ENCODE results near the gene IFIT2. TPM values are rescaled to one million over a fixed set of nuclear protein-coding genes. Genes with fewer than 3 reads are reported as not detected.

The IFIT2 gene
- total RNA-seq, 2 experiments from 2014 or later, result 0.57 to 0.72 TPM

GRCh38 chr10:89341649-89342048, 39.8 kb downstream of the IFIT2 start:
- CTCF ChIA-PET (ENCODE audit: unreplicated experiment), result no interaction called here
- POLR2A ChIA-PET, result no interaction called here
- TF ChIP-seq EZH2phosphoT487 (IDR thresholded peaks at IDR 0.05; ENCODE audit: borderline replicate concordance, low read depth, low read length), result no peak
- TF ChIP-seq, protein P1, sequence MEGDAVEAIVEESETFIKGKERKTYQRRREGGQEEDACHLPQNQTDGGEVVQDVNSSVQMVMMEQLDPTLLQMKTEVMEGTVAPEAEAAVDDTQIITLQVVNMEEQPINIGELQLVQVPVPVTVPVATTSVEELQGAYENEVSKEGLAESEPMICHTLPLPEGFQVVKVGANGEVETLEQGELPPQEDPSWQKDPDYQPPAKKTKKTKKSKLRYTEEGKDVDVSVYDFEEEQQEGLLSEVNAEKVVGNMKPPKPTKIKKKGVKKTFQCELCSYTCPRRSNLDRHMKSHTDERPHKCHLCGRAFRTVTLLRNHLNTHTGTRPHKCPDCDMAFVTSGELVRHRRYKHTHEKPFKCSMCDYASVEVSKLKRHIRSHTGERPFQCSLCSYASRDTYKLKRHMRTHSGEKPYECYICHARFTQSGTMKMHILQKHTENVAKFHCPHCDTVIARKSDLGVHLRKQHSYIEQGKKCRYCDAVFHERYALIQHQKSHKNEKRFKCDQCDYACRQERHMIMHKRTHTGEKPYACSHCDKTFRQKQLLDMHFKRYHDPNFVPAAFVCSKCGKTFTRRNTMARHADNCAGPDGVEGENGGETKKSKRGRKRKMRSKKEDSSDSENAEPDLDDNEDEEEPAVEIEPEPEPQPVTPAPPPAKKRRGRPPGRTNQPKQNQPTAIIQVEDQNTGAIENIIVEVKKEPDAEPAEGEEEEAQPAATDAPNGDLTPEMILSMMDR (conservative IDR thresholded peaks at IDR 0.05; ENCODE audit: low read length), result no peak

DNA sequence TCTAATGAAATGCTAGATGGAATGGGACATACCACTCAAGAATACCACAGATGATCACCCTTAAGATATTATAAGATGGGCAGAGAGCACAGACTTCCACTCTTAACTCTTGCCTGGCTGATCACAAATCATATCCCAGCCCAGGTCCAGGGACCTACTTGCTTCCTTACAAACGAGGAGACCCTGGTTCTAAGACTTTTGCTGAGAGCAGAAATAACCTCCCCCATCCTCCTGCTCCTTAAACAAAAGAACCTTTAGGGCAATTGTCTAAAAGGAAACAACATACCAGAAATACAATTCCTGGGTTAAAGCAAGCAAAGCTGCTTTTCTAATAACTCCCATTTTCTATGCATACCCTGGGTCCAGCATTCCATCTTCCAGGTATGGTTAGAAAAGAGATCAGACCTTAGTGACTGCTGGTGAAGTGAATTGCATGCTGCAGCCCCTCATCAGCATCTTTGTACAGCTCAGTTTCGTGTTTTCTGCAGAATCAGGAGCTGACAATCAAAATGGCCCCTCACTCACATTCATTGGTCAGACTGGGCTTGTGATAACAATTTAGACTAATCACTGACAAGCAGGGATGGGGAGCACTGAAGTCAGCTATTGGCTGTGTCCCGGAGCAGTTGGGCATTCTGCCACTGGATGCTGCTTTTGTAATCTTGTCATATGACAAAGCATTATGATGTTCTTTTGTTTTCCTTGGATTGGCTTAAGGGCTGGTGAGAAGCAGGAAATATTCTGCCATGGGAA, 40.5 kb downstream of the IFIT2 start:
- H3K9me2 ChIP-seq (ENCODE audit: insufficient read depth, low read length), result no peaks in the 10 kb centered on the region
- no TSS peak for BruUV-seq (replicated peaks)
- intact Hi-C loops (cut with micrococcal nuclease; ENCODE audit: unreplicated experiment), result no loop called here
- H3K9me3 ChIP-seq (ENCODE audit: low read length), result no peaks in the 10 kb centered on the region
- no peak for TF ChIP-seq EZH2phosphoT487 (IDR thresholded peaks at IDR 0.05; ENCODE audit: borderline replicate concordance, low read depth, low read length)
- TF ChIP-seq, protein P1 (conservative IDR thresholded peaks at IDR 0.05; ENCODE audit: low read length), result no peak
- no peak overlapping the region for H3K4me3 ChIP-seq (ENCODE audit: low read depth, low read length, poor library complexity, severe bottlenecking)
- CTCF ChIA-PET (ENCODE audit: unreplicated experiment), result no interaction called here
- H3K36me3 ChIP-seq (ENCODE audit: insufficient read depth, low read length), result no peaks in the 10 kb centered on the region
- no peaks in the 10 kb centered on the region for H3K4me1 ChIP-seq (ENCODE audit: insufficient read depth, low read length, poor library complexity, severe bottlenecking)
- H3K27ac ChIP-seq (ENCODE audit: low read depth, low read length, poor library complexity, severe bottlenecking), result no peak overlapping the region
- H3K4me2 ChIP-seq (ENCODE audit: low read length), result no peak overlapping the region
- DNase-seq (ENCODE audit: low spot score), result no peak
- POLR2A ChIA-PET, result no interaction called here
- no peaks in the 10 kb centered on the region for H4K20me1 ChIP-seq (ENCODE audit: insufficient read depth, low read length)
- H3K79me2 ChIP-seq (ENCODE audit: insufficient read depth, low read depth, low read length), result no peaks in the 10 kb centered on the region
- no peak overlapping the region for H2AFZ ChIP-seq (ENCODE audit: low read length)

More at GRCh38 chr10:89341649-89342048, 39.8 kb downstream of the IFIT2 start:
- no peaks in the 10 kb centered on the region for H4K20me1 ChIP-seq (ENCODE audit: insufficient read depth, low read length)
- no peak for DNase-seq (ENCODE audit: low spot score)
- H3K4me2 ChIP-seq (ENCODE audit: low read length), result no peak overlapping the region
- H3K9me3 ChIP-seq (ENCODE audit: low read length), result no peaks in the 10 kb centered on the region
- H3K79me2 ChIP-seq (ENCODE audit: insufficient read depth, low read depth, low read length), result no peaks in the 10 kb centered on the region
- H3K4me1 ChIP-seq (ENCODE audit: insufficient read depth, low read length, poor library complexity, severe bottlenecking), result no peaks in the 10 kb centered on the region
- H3K36me3 ChIP-seq (ENCODE audit: insufficient read depth, low read length), result no peaks in the 10 kb centered on the region
- H3K9me2 ChIP-seq (ENCODE audit: insufficient read depth, low read length), result no peaks in the 10 kb centered on the region
- H2AFZ ChIP-seq (ENCODE audit: low read length), result no peak overlapping the region
- intact Hi-C loops (cut with micrococcal nuclease; ENCODE audit: unreplicated experiment), result no loop called here
- H3K4me3 ChIP-seq (ENCODE audit: low read depth, low read length, poor library complexity, severe bottlenecking), result no peak overlapping the region
- no peak overlapping the region for H3K27ac ChIP-seq (ENCODE audit: low read depth, low read length, poor library complexity, severe bottlenecking)
- BruUV-seq (replicated peaks), result no TSS peak

DNA sequence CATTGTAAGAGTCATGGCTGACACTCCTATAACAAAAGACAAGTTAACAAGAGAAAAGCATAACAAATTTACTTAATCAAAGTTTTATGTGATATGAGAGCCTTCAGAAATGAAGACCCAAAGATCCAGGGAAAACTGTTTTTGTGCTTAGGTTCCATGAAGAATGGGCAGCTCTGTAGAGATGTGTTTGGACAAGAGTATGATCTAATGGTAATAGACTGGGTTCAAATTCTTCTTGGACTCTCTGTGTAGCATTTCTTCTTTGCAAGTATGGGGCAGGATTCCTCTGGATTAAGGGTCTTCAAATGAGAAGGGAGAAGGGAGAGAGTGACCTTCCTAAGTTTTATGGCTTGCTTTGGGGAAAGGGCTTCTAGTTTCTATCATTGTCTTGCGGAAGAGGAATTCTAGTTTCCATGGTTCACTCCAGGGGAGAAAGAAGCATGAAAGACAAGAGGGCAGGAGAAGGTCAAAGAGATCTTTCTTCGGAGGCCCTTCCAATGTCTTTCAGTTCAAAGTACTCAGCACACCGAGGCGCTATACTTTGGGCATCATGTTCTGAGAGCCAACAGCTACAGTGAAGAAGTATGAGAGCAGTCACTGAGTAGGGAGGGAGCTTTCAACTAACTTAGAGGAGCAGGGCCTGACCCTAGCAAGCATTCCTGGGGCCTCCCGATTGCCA, 41.4 kb downstream of the IFIT2 start:
- no peak for TF ChIP-seq EZH2phosphoT487 (IDR thresholded peaks at IDR 0.05; ENCODE audit: borderline replicate concordance, low read depth, low read length)
- TF ChIP-seq, protein P1 (conservative IDR thresholded peaks at IDR 0.05; ENCODE audit: low read length), result no peak
- no peaks in the 10 kb centered on the region for H3K36me3 ChIP-seq (ENCODE audit: insufficient read depth, low read length)
- ChIA-PET POLR2A (interaction anchor here (1.0 kb wide), 1 partner anchor 27 kb away, joined by 3 read pairs; no protein-coding TSS in a partner anchor), CTCF (ENCODE audit: unreplicated experiment) (no interaction called here)
- H3K9me3 ChIP-seq (ENCODE audit: low read length), result no peaks in the 10 kb centered on the region
- H3K27ac ChIP-seq (ENCODE audit: low read depth, low read length, poor library complexity, severe bottlenecking), result no peak overlapping the region
- no peak overlapping the region for H3K4me3 ChIP-seq (ENCODE audit: low read depth, low read length, poor library complexity, severe bottlenecking)
- intact Hi-C loops (cut with micrococcal nuclease; ENCODE audit: unreplicated experiment), result no loop called here
- no peak for DNase-seq (ENCODE audit: low spot score)
- H3K79me2 ChIP-seq (ENCODE audit: insufficient read depth, low read depth, low read length), result no peaks in the 10 kb centered on the region
- no peak overlapping the region for H2AFZ ChIP-seq (ENCODE audit: low read length)
- H3K4me2 ChIP-seq (ENCODE audit: low read length), result no peak overlapping the region
- no peaks in the 10 kb centered on the region for H3K4me1 ChIP-seq (ENCODE audit: insufficient read depth, low read length, poor library complexity, severe bottlenecking)
- BruUV-seq (replicated peaks), result no TSS peak
- H3K9me2 ChIP-seq (ENCODE audit: insufficient read depth, low read length), result no peaks in the 10 kb centered on the region
- no peaks in the 10 kb centered on the region for H4K20me1 ChIP-seq (ENCODE audit: insufficient read depth, low read length)

Data from OCI-LY7 (cell line).